HepG2 (cell line): ENCODE measurements around the gene GMEB1.

Source experiments
- DNMT1 ChIP-seq: sonication (generic); formaldehyde crosslinking; IDR thresholded peaks from 2 replicates; pipeline ENCODE4 v1.5.1; 2020; ENCODE audit warnings: mild to moderate bottlenecking, missing genetic modification reagents
- FLYWCH1 ChIP-seq: sonication (generic); formaldehyde crosslinking; IDR thresholded peaks from 2 replicates; pipeline ENCODE4 v1.8.1; 2023; ENCODE audit warnings: mild to moderate bottlenecking, missing genetic modification reagents
- GFI1 ChIP-seq: sonication (generic); formaldehyde crosslinking; IDR thresholded peaks from 2 replicates; pipeline ENCODE4 v1.5.0; 2020; ENCODE audit warnings: missing genetic modification reagents, mild to moderate bottlenecking, borderline replicate concordance
- TCF7 ChIP-seq: sonication (generic); IDR thresholded peaks from 2 replicates; pipeline ENCODE4 v1.6.1; 2016; ENCODE audit warnings: antibody characterized with exemption, low read depth
- TF ChIP-seq, protein P1 (sequence below): fragments of 450-650 bp; IDR thresholded peaks from 2 replicates; pipeline ENCODE4 v1.6.1; 2016

GRCh38 chr1:28682840-28683239 lies 14.3 kb downstream of the GMEB1 start:
- TF ChIP-seq, protein P1, sequence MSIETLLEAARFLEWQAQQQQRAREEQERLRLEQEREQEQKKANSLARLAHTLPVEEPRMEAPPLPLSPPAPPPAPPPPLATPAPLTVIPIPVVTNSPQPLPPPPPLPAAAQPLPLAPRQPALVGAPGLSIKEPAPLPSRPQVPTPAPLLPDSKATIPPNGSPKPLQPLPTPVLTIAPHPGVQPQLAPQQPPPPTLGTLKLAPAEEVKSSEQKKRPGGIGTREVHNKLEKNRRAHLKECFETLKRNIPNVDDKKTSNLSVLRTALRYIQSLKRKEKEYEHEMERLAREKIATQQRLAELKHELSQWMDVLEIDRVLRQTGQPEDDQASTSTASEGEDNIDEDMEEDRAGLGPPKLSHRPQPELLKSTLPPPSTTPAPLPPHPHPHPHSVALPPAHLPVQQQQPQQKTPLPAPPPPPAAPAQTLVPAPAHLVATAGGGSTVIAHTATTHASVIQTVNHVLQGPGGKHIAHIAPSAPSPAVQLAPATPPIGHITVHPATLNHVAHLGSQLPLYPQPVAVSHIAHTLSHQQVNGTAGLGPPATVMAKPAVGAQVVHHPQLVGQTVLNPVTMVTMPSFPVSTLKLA = no peak
- TF ChIP-seq TCF7 = no peak
- TF ChIP-seq FLYWCH1 = no peak
- TF ChIP-seq GFI1 = no peak
- TF ChIP-seq DNMT1 = no peak
